ENCODE data around the gene FRMD1.

Gene FRMD1

DNA sequence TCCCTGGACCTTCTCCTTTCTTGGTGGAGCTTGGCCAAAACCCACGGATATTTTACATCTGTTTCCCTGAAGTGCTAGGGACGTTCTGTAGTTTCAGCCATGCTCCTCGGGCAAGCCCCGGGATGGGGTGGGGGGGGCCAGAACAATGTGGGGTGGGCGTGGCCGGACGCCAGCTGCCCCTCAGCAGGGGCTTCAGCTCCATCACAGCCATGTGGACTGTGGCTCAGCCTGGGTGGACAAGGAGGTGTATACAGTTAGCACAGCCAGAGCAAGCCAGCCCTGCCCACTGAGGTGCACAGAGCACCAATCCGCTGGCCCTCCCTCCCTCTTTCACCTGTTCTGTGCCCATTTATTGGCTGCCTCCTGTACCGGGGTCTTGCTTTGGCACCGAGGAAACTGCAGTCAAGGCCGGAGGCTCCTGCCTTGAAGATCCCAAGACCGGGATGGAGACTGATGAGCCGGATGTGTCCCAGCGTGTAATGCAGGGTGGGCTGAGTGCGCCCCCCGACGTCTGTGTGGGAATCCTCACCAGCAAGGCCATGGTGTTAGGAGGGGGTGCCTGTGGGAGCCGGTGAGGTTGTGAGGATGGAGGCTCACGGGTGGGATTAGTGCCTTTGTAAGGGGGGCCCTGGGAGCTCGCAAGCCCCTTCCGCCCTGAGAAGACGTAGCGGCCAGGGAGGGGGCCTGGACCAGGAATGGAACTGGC, 28.0 kb downstream of the FRMD1 start:
- Histone ChIP-seq H3F3A (ENCODE audit: control insufficient read depth, insufficient read depth) (no peaks in the 10 kb centered on the region), H3K4me2 (ENCODE audit: low read length) (no peak overlapping the region), H3K4me3 (ENCODE audit: low read length) (no peak overlapping the region), H3K79me2 (ENCODE audit: control insufficient read depth, low read length) (no peaks in the 10 kb centered on the region), H3K9me3 (ENCODE audit: control insufficient read depth, insufficient read depth, low read length) (no peaks in the 10 kb centered on the region), H3K9me2 (replicated peaks; ENCODE audit: control insufficient read depth, low read length) (no peaks in the 10 kb centered on the region), H3K4me1 (ENCODE audit: control insufficient read depth, low read length) (no peaks in the 10 kb centered on the region), H3K27ac (ENCODE audit: low read depth, low read length) (no peak overlapping the region), H3K36me3 (ENCODE audit: control insufficient read depth, low read length) (no peaks in the 10 kb centered on the region), H3K27me3 (ENCODE audit: control insufficient read depth, low read length) (no peaks in the 10 kb centered on the region), H4K20me1 (ENCODE audit: control insufficient read depth, insufficient read depth, low read depth, low read length) (no peaks in the 10 kb centered on the region)
- no peak for TF ChIP-seq EZH2phosphoT487 (IDR thresholded peaks at IDR 0.05; ENCODE audit: borderline replicate concordance, low read length)
- TF ChIP-seq, protein P1, sequence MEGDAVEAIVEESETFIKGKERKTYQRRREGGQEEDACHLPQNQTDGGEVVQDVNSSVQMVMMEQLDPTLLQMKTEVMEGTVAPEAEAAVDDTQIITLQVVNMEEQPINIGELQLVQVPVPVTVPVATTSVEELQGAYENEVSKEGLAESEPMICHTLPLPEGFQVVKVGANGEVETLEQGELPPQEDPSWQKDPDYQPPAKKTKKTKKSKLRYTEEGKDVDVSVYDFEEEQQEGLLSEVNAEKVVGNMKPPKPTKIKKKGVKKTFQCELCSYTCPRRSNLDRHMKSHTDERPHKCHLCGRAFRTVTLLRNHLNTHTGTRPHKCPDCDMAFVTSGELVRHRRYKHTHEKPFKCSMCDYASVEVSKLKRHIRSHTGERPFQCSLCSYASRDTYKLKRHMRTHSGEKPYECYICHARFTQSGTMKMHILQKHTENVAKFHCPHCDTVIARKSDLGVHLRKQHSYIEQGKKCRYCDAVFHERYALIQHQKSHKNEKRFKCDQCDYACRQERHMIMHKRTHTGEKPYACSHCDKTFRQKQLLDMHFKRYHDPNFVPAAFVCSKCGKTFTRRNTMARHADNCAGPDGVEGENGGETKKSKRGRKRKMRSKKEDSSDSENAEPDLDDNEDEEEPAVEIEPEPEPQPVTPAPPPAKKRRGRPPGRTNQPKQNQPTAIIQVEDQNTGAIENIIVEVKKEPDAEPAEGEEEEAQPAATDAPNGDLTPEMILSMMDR (IDR thresholded peaks at IDR 0.05; ENCODE audit: low read depth, low read length, poor library complexity, severe bottlenecking): no peak

DNA sequence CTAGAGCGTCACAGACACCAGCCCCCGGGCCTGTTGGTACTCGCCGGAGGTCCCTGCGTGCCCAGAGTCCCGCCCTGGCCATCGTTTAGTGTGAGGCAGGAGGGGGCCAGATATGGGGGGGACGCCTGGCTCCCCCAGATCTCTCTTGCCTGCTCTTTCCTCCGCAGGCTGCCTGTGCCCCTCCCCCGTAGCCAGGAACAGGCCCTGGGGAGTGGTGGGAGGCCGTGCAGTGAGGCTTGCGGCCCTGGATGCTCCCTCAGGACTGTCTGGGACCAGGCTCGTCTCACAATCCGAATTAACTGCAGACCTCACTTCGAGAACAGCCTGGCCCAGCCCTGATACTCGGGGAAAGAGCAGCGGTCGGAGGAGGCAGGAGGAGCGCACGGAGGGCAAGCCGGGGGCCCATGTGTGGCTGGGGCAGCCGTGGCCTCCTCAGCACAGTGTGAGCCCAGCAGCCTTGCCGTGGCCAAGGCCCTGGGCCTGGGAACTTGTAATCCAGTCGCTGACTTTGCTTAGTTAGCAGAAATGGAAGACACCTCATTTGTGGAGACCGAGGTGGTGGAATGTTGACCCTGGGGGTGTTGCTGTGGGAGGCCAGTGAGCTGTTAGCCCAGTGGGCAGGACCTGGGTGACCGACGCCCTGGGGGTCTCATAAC, 28.7 kb downstream of the FRMD1 start:
- H3K27ac ChIP-seq (ENCODE audit: low read depth, low read length): no peak overlapping the region
- H4K20me1 ChIP-seq (ENCODE audit: control insufficient read depth, insufficient read depth, low read depth, low read length): no peaks in the 10 kb centered on the region
- TF ChIP-seq, protein P1 (IDR thresholded peaks at IDR 0.05; ENCODE audit: low read depth, low read length, poor library complexity, severe bottlenecking): no peak
- no peak for TF ChIP-seq EZH2phosphoT487 (IDR thresholded peaks at IDR 0.05; ENCODE audit: borderline replicate concordance, low read length)
- H3K27me3 ChIP-seq (ENCODE audit: control insufficient read depth, low read length): no peaks in the 10 kb centered on the region
- H3K4me2 ChIP-seq (ENCODE audit: low read length): no peak overlapping the region
- H3K36me3 ChIP-seq (ENCODE audit: control insufficient read depth, low read length): no peaks in the 10 kb centered on the region
- H3F3A ChIP-seq (ENCODE audit: control insufficient read depth, insufficient read depth): no peaks in the 10 kb centered on the region
- H3K9me2 ChIP-seq (replicated peaks; ENCODE audit: control insufficient read depth, low read length): no peaks in the 10 kb centered on the region
- H3K4me1 ChIP-seq (ENCODE audit: control insufficient read depth, low read length): no peaks in the 10 kb centered on the region
- no peak overlapping the region for H3K4me3 ChIP-seq (ENCODE audit: low read length)
- no peaks in the 10 kb centered on the region for H3K9me3 ChIP-seq (ENCODE audit: control insufficient read depth, insufficient read depth, low read length)
- H3K79me2 ChIP-seq (ENCODE audit: control insufficient read depth, low read length): no peaks in the 10 kb centered on the region

- Histone ChIP-seq H3K4me1 (ENCODE audit: control insufficient read depth, low read length) (no peaks in the 10 kb centered on the region), H3K9me3 (ENCODE audit: control insufficient read depth, insufficient read depth, low read length) (no peaks in the 10 kb centered on the region), H3K79me2 (ENCODE audit: control insufficient read depth, low read length) (no peaks in the 10 kb centered on the region), H3K4me3 (ENCODE audit: low read length) (no peak overlapping the region), H3K9me2 (replicated peaks; ENCODE audit: control insufficient read depth, low read length) (no peaks in the 10 kb centered on the region), H3K36me3 (ENCODE audit: control insufficient read depth, low read length) (no peaks in the 10 kb centered on the region), H3K4me2 (ENCODE audit: low read length) (no peak overlapping the region), H3F3A (ENCODE audit: control insufficient read depth, insufficient read depth) (no peaks in the 10 kb centered on the region), H3K27me3 (ENCODE audit: control insufficient read depth, low read length) (no peaks in the 10 kb centered on the region), H3K27ac (ENCODE audit: low read depth, low read length) (no peak overlapping the region), H4K20me1 (ENCODE audit: control insufficient read depth, insufficient read depth, low read depth, low read length) (no peaks in the 10 kb centered on the region)
- TF ChIP-seq, protein P1 (IDR thresholded peaks at IDR 0.05; ENCODE audit: low read depth, low read length, poor library complexity, severe bottlenecking): no peak
- no peak for TF ChIP-seq EZH2phosphoT487 (IDR thresholded peaks at IDR 0.05; ENCODE audit: borderline replicate concordance, low read length)
Observed at GRCh38 chr6:168049706-168050224, 29.2 kb downstream of the FRMD1 start.

Measured in DOHH2 (cell line).